Smooth muscle cell (in vitro differentiated cells): ENCODE results near the gene PSMG3. TPM values are rescaled to one million over a fixed set of nuclear protein-coding genes. Genes with fewer than 3 reads are reported as not detected.

Source experiments
- DNase-seq: peaks from one replicate; lab custom pipeline; 2025; ENCODE audit not compliant: unreplicated experiment; lab: John Stamatoyannopoulos, UW
- H2AFZ ChIP-seq: fragments of 200-600 bp; sonication (generic); 2 replicates; pipeline ENCODE4 v1.6.0; 2016; ENCODE audit warnings: antibody characterized with exemption, low read depth, mild to moderate bottlenecking
- H3F3A ChIP-seq: fragments of 200-600 bp; sonication (generic); 2 replicates; pipeline ENCODE4 v1.6.0; 2017; ENCODE audit warnings: antibody characterized with exemption, low read depth
- H3K27ac ChIP-seq: fragments of 200-600 bp; sonication (generic); 2 replicates; pipeline ENCODE4 v1.5.1; 2016; ENCODE audit warnings: low read depth, mild to moderate bottlenecking
- H3K27me3 ChIP-seq: fragments of 200-600 bp; sonication (generic); 2 replicates; pipeline ENCODE4 v1.6.1; 2016; ENCODE audit warnings: low read depth, mild to moderate bottlenecking
- H3K36me3 ChIP-seq: fragments of 200-600 bp; sonication (generic); 2 replicates; pipeline ENCODE4 v1.5.1; 2016; ENCODE audit warnings: low read depth
- H3K4me1 ChIP-seq: fragments of 200-600 bp; sonication (generic); 2 replicates; pipeline ENCODE4 v1.5.1; 2016; ENCODE audit warnings: low read depth
- H3K4me2 ChIP-seq: fragments of 200-600 bp; sonication (generic); 2 replicates; pipeline ENCODE4 v1.6.0; 2016; ENCODE audit warnings: mild to moderate bottlenecking
- H3K4me3 ChIP-seq: fragments of 200-600 bp; sonication (generic); 2 replicates; pipeline ENCODE4 v1.5.1; 2016; ENCODE audit warnings: mild to moderate bottlenecking
- H3K79me2 ChIP-seq: fragments of 200-600 bp; sonication (generic); 2 replicates; pipeline ENCODE4 v1.6.0; 2016; ENCODE audit warnings: low read depth, mild to moderate bottlenecking
- H3K9ac ChIP-seq: fragments of 200-600 bp; sonication (generic); 2 replicates; pipeline ENCODE4 v1.6.0; 2016; ENCODE audit warnings: low read depth
- H3K9me3 ChIP-seq: fragments of 200-600 bp; sonication (generic); replicated peaks from 2 replicates; pipeline ENCODE4 v1.5.1; 2016; ENCODE audit warnings: low read depth
- H4K20me1 ChIP-seq: fragments of 200-600 bp; sonication (generic); 2 replicates; pipeline ENCODE4 v1.6.0; 2016; ENCODE audit warnings: low read depth
- CTCF ChIP-seq: fragments of 200-600 bp; sonication (generic); IDR thresholded peaks from 2 replicates; pipeline ENCODE4 v1.5.1; 2017; ENCODE audit warnings: borderline replicate concordance, mild to moderate bottlenecking, antibody characterized with exemption; ENCODE audit not compliant: insufficient read depth, poor library complexity, severe bottlenecking
- WGBS: methylation state at CpG from one replicate; pipeline ENCODE4 v1.1.7; 2016; ENCODE audit warnings: low lambda C conversion rate; 5-methylcytosine and 5-hydroxymethylcytosine counted together
- polyA plus RNA-seq: library from polyadenylated mRNA; unstranded; fragments of >200 nt; fragmentation: Nextera tagmentation; extraction: Ambion mirVana; gene quantifications from 2 replicates; pipeline ENCODE4 v1.2.1, GENCODE V29; 2016
- total RNA-seq: library from RNA; depleted of rRNA; stranded (reverse); fragments of >200 nt; gene quantifications from 2 replicates; pipeline ENCODE4 v1.2.3, GENCODE V29; 2014

The PSMG3 gene
- total and polyA plus RNA-seq, 2 experiments from 2014 or later, result 24.5 to 45.3 TPM

GRCh38 chr7:1535701-1536454 is 34.0 kb downstream of the PSMG3 start:
- Histone ChIP-seq H3K36me3 (no peaks in the 10 kb centered on the region), H4K20me1 (peaks cover 27% of the 10 kb centered on the region), H3K27me3 (no peaks in the 10 kb centered on the region), H3F3A (peaks cover 13% of the 10 kb centered on the region), H3K79me2 (peaks cover 43% of the 10 kb centered on the region), H3K4me2 (peak overlapping the region; percentile 82), H3K9me3 (no peaks in the 10 kb centered on the region), H2AFZ (no peak overlapping the region), H3K27ac (peak overlapping the region; percentile 99), H3K4me1 (peaks cover 16% of the 10 kb centered on the region), H3K9ac (peak overlapping the region; percentile 97), H3K4me3 (no peak overlapping the region)
- TF ChIP-seq CTCF, result no peak
- DNase-seq, result no peak
- 90% methylated on average over 42 of the region's 42 CpGs for WGBS

GRCh38 chr7:1535100-1535458 is 34.8 kb downstream of the PSMG3 start:
- peaks cover 13% of the 10 kb centered on the region for H3F3A ChIP-seq
- no peaks in the 10 kb centered on the region for H3K9me3 ChIP-seq
- DNase-seq, result no peak
- TF ChIP-seq CTCF, result no peak
- no peak overlapping the region for H3K27ac ChIP-seq
- WGBS, result 86% methylated on average over 6 of the region's 6 CpGs
- H3K4me1 ChIP-seq, result peaks cover 16% of the 10 kb centered on the region
- peaks cover 27% of the 10 kb centered on the region for H4K20me1 ChIP-seq
- H3K4me3 ChIP-seq, result no peak overlapping the region
- no peaks in the 10 kb centered on the region for H3K27me3 ChIP-seq
- H3K4me2 ChIP-seq, result no peak overlapping the region
- no peak overlapping the region for H3K9ac ChIP-seq
- no peak overlapping the region for H2AFZ ChIP-seq
- H3K36me3 ChIP-seq, result no peaks in the 10 kb centered on the region
- H3K79me2 ChIP-seq, result peaks cover 43% of the 10 kb centered on the region

GRCh38 chr7:1534330-1535099 is 35.3 kb downstream of the PSMG3 start:
- Histone ChIP-seq H4K20me1 (peaks cover 27% of the 10 kb centered on the region), H3K9ac (peak overlapping the region; percentile 31), H3K4me3 (no peak overlapping the region), H2AFZ (no peak overlapping the region), H3K36me3 (no peaks in the 10 kb centered on the region), H3F3A (peaks cover 13% of the 10 kb centered on the region), H3K4me2 (peak overlapping the region; percentile 10), H3K79me2 (peaks cover 43% of the 10 kb centered on the region), H3K27ac (peak overlapping the region; percentile 97), H3K27me3 (no peaks in the 10 kb centered on the region), H3K4me1 (peaks cover 16% of the 10 kb centered on the region), H3K9me3 (no peaks in the 10 kb centered on the region)
- no peak for DNase-seq
- TF ChIP-seq CTCF, result no peak
- 83% methylated on average over 30 of the region's 30 CpGs for WGBS
